ENCODE measurements around the gene CTDSP1. TPM values are rescaled to one million over a fixed set of nuclear protein-coding genes. Genes with fewer than 3 reads are reported as not detected.

Gene CTDSP1
- polyA plus RNA-seq, 6 donors from 2014 or later, result 10.0 to 13.8 (median 11.9) TPM

GRCh38 chr2:218368621-218369153, 31.0 kb upstream of the CTDSP1 start:
- H3K4me1 Mint-ChIP-seq, result peaks cover 19 to 43% (median 35%) of the 10 kb centered on the region in 3 donors
- no peaks in the 10 kb centered on the region for H3K36me3 Mint-ChIP-seq
- ATAC-seq (ENCODE audit: low read depth in 2 of 2), result peak; percentile 9 to 17
- H3K4me3 Mint-ChIP-seq, result peak overlapping the region; percentile 83 to 93 (median 88)
- H3K27me3 Mint-ChIP-seq, result no peaks in the 10 kb centered on the region
- peak overlapping the region; percentile 21 to 94 (median 76) for H3K27ac Mint-ChIP-seq
- H3K9me3 Mint-ChIP-seq, result peaks cover 0 to 5% (median 0%) of the 10 kb centered on the region in 7 donors
- no peak for DNase-seq

GRCh38 chr2:218369330-218369729, 30.3 kb upstream of the CTDSP1 start:
- Mint-ChIP-seq H3K36me3 (no peaks in the 10 kb centered on the region), H3K4me1 (peaks cover 19 to 43% (median 35%) of the 10 kb centered on the region in 3 donors), H3K4me3 (peak overlapping the region in 5 of 8 donors; percentile 83 to 93 (median 87)), H3K9me3 (peaks cover 0 to 5% (median 0%) of the 10 kb centered on the region in 7 donors), H3K27me3 (no peaks in the 10 kb centered on the region), H3K27ac (peak overlapping the region in 4 of 6 donors; percentile 58 to 79 (median 70))
- ATAC-seq (ENCODE audit: low read depth in 2 of 2), result no peak
- DNase-seq, result no peak

GRCh38 chr2:218370410-218371063, 29.1 kb upstream of the CTDSP1 start:
- peak overlapping the region in 4 of 6 donors; percentile 71 to 93 (median 85) for H3K27ac Mint-ChIP-seq
- ATAC-seq (ENCODE audit: low read depth in 2 of 2), result peak; percentile 37 to 42
- peaks cover 19 to 39% (median 35%) of the 10 kb centered on the region in 3 donors for H3K4me1 Mint-ChIP-seq
- no peaks in the 10 kb centered on the region for H3K36me3 Mint-ChIP-seq
- peaks cover 0 to 5% (median 0%) of the 10 kb centered on the region in 7 donors for H3K9me3 Mint-ChIP-seq
- peak overlapping the region in 4 of 8 donors; percentile 0 to 87 (median 52) for H3K4me3 Mint-ChIP-seq
- DNase-seq, result no peak
- H3K27me3 Mint-ChIP-seq, result no peaks in the 10 kb centered on the region

- Mint-ChIP-seq H3K27me3 (no peaks in the 10 kb centered on the region), H3K9me3 (peaks cover 0 to under 1% (median 0%) of the 10 kb centered on the region in 7 donors), H3K27ac (no peak overlapping the region), H3K36me3 (no peaks in the 10 kb centered on the region), H3K4me1 (peaks cover 19 to 38% (median 35%) of the 10 kb centered on the region in 3 donors), H3K4me3 (no peak overlapping the region)
- DNase-seq, result no peak
- no peak for ATAC-seq (ENCODE audit: low read depth in 2 of 2)
Observed at GRCh38 chr2:218371983-218372350, 27.7 kb upstream of the CTDSP1 start.

- no peaks in the 10 kb centered on the region for H3K9me3 Mint-ChIP-seq
- peaks cover 12 to 15% (median 15%) of the 10 kb centered on the region in 3 donors for H3K4me1 Mint-ChIP-seq
- no peak overlapping the region for H3K4me3 Mint-ChIP-seq
- H3K27me3 Mint-ChIP-seq, result no peaks in the 10 kb centered on the region
- ATAC-seq (ENCODE audit: low read depth in 2 of 2) (no peak), DNase-seq (no peak)
- no peaks in the 10 kb centered on the region for H3K36me3 Mint-ChIP-seq
- H3K27ac Mint-ChIP-seq, result no peak overlapping the region
Observed at GRCh38 chr2:218374795-218375194, 24.9 kb upstream of the CTDSP1 start.

- ATAC-seq (ENCODE audit: low read depth in 2 of 2), result no peak
- no peaks in the 10 kb centered on the region for H3K36me3 Mint-ChIP-seq
- no peaks in the 10 kb centered on the region for H3K9me3 Mint-ChIP-seq
- H3K27me3 Mint-ChIP-seq, result no peaks in the 10 kb centered on the region
- no peak overlapping the region for H3K4me3 Mint-ChIP-seq
- H3K27ac Mint-ChIP-seq, result no peak overlapping the region
- H3K4me1 Mint-ChIP-seq, result peaks cover 8 to 11% (median 11%) of the 10 kb centered on the region in 3 donors
- DNase-seq, result no peak
Observed at GRCh38 chr2:218375212-218375611, 24.5 kb upstream of the CTDSP1 start.

- Mint-ChIP-seq H3K36me3 (no peaks in the 10 kb centered on the region), H3K27ac (peak overlapping the region in 1 of 6 donors; percentile 88), H3K4me3 (no peak overlapping the region), H3K27me3 (peaks cover 0 to 8% (median 0%) of the 10 kb centered on the region in 3 donors), H3K9me3 (no peaks in the 10 kb centered on the region), H3K4me1 (peaks cover 0 to 5% (median 0%) of the 10 kb centered on the region in 3 donors)
- ATAC-seq (ENCODE audit: low read depth in 2 of 2) (no peak), DNase-seq (no peak)
Observed at GRCh38 chr2:218378053-218378452, 21.6 kb upstream of the CTDSP1 start.

GRCh38 chr2:218381916-218382366, 17.7 kb upstream of the CTDSP1 start, which contains the start of gene SLC11A1:
Gene SLC11A1 (plus strand): TSS chr2:218382273. CDS start chr2:218382369, 96 bp downstream.
- H3K9me3 Mint-ChIP-seq, result no peaks in the 10 kb centered on the region
- DNase-seq (no peak), ATAC-seq (ENCODE audit: low read depth in 2 of 2) (peak; percentile 33 to 61)
- peaks cover under 1 to 5% (median under 1%) of the 10 kb centered on the region in 3 donors for H3K4me1 Mint-ChIP-seq
- H3K36me3 Mint-ChIP-seq, result no peaks in the 10 kb centered on the region
- peak within 1 kb of the TSS in 5 of 6 donors; percentile 11 to 80 (median 59) for H3K27ac Mint-ChIP-seq
- H3K27me3 Mint-ChIP-seq, result peaks cover 0 to 14% (median 0%) of the 10 kb centered on the region in 3 donors
- H3K4me3 Mint-ChIP-seq, result peak within 1 kb of the TSS in 6 of 8 donors; percentile 26 to 75 (median 46)

GRCh38 chr2:218382785-218383184, 16.9 kb upstream of the CTDSP1 start:
- H3K27me3 Mint-ChIP-seq, result peaks cover 0 to 19% (median 0%) of the 10 kb centered on the region in 3 donors
- H3K4me3 Mint-ChIP-seq, result no peak overlapping the region
- no peak for ATAC-seq (ENCODE audit: low read depth in 2 of 2)
- DNase-seq, result no peak
- H3K9me3 Mint-ChIP-seq, result no peaks in the 10 kb centered on the region
- H3K4me1 Mint-ChIP-seq, result peaks cover 5 to 10% (median 8%) of the 10 kb centered on the region in 3 donors
- no peak overlapping the region for H3K27ac Mint-ChIP-seq
- no peaks in the 10 kb centered on the region for H3K36me3 Mint-ChIP-seq

GRCh38 chr2:218383892-218384519, 15.7 kb upstream of the CTDSP1 start:
- Mint-ChIP-seq H3K4me3 (no peak overlapping the region), H3K27me3 (peaks cover 0 to 19% (median 0%) of the 10 kb centered on the region in 3 donors), H3K36me3 (no peaks in the 10 kb centered on the region), H3K27ac (peak overlapping the region in 1 of 6 donors; percentile 72), H3K4me1 (peaks cover 5 to 10% (median 8%) of the 10 kb centered on the region in 3 donors), H3K9me3 (no peaks in the 10 kb centered on the region)
- ATAC-seq (ENCODE audit: low read depth in 2 of 2) (no peak), DNase-seq (no peak)

- Mint-ChIP-seq H3K27ac (no peak overlapping the region), H3K36me3 (no peaks in the 10 kb centered on the region), H3K4me3 (no peak overlapping the region), H3K27me3 (peaks cover 0 to 19% (median 0%) of the 10 kb centered on the region in 3 donors), H3K4me1 (peaks cover 5 to 10% (median 8%) of the 10 kb centered on the region in 3 donors), H3K9me3 (no peaks in the 10 kb centered on the region)
- DNase-seq, result no peak
- ATAC-seq (ENCODE audit: low read depth in 2 of 2), result no peak
Observed at GRCh38 chr2:218384975-218385374, 14.7 kb upstream of the CTDSP1 start.

- H3K4me3 Mint-ChIP-seq, result peak overlapping the region in 6 of 8 donors; percentile 20 to 77 (median 70)
- H3K36me3 Mint-ChIP-seq, result no peaks in the 10 kb centered on the region
- H3K9me3 Mint-ChIP-seq, result no peaks in the 10 kb centered on the region
- H3K4me1 Mint-ChIP-seq, result peaks cover 5 to 8% (median 7%) of the 10 kb centered on the region in 3 donors
- peaks cover 0 to 15% (median 0%) of the 10 kb centered on the region in 3 donors for H3K27me3 Mint-ChIP-seq
- peak overlapping the region in 1 of 6 donors; percentile 55 for H3K27ac Mint-ChIP-seq
- no peak for DNase-seq
- no peak for ATAC-seq (ENCODE audit: low read depth in 2 of 2)
Observed at GRCh38 chr2:218386505-218387368, 12.9 kb upstream of the CTDSP1 start.

All from naive B cell (primary cell).